ENCODE results near the gene SLC18A2.
"Not testable (repeated sequence)": the region's sequence is repeated elsewhere in the genome, so short reads cannot be mapped to it uniquely, and the experiment has no call there.

SLC18A2 gene

GRCh38 chr10:117224881-117225280, 16.0 kb upstream of the SLC18A2 start:
- no peaks in the 10 kb centered on the region for H3K9me3 ChIP-seq (ENCODE audit: low read depth, low read length)
- no peak overlapping the region for H3K9ac ChIP-seq (ENCODE audit: insufficient read length)
- no peak overlapping the region for H3K27ac ChIP-seq
- DNase-seq (ENCODE audit: low read depth, low spot score), result no peak
- H3K4me3 ChIP-seq, result no peak overlapping the region
- H3K36me3 ChIP-seq (ENCODE audit: insufficient read depth, low read length), result no peaks in the 10 kb centered on the region
- no peak for TF ChIP-seq FOXP2 (optimal IDR thresholded peaks at IDR 0.05; ENCODE audit: control extremely low read depth, extremely low read length, insufficient read depth)
- no peak for TF ChIP-seq EZH2 (IDR thresholded peaks at IDR 0.05)
- no peak for TF ChIP-seq POLR2AphosphoS5 (IDR thresholded peaks at IDR 0.05; ENCODE audit: borderline replicate concordance, low read depth, low read length)

GRCh38 chr10:117226813-117227451, 14.0 kb upstream of the SLC18A2 start:
- Histone ChIP-seq H3K27ac (no peak overlapping the region), H3K9ac (ENCODE audit: insufficient read length) (no peak overlapping the region), H3K36me3 (ENCODE audit: insufficient read depth, low read length) (no peaks in the 10 kb centered on the region), H3K4me3 (no peak overlapping the region), H3K9me3 (ENCODE audit: low read depth, low read length) (no peaks in the 10 kb centered on the region)
- no peak for DNase-seq (ENCODE audit: low read depth, low spot score)
- TF ChIP-seq FOXP2 (optimal IDR thresholded peaks at IDR 0.05; ENCODE audit: control extremely low read depth, extremely low read length, insufficient read depth) (no peak), POLR2AphosphoS5 (IDR thresholded peaks at IDR 0.05; ENCODE audit: borderline replicate concordance, low read depth, low read length) (no peak), EZH2 (IDR thresholded peaks at IDR 0.05) (no peak)

GRCh38 chr10:117228210-117228609, 12.7 kb upstream of the SLC18A2 start:
- no peak overlapping the region for H3K4me3 ChIP-seq
- no peaks in the 10 kb centered on the region for H3K36me3 ChIP-seq (ENCODE audit: insufficient read depth, low read length)
- no peaks in the 10 kb centered on the region for H3K9me3 ChIP-seq (ENCODE audit: low read depth, low read length)
- no peak overlapping the region for H3K9ac ChIP-seq (ENCODE audit: insufficient read length)
- TF ChIP-seq FOXP2 (optimal IDR thresholded peaks at IDR 0.05; ENCODE audit: control extremely low read depth, extremely low read length, insufficient read depth) (no peak), EZH2 (IDR thresholded peaks at IDR 0.05) (no peak), POLR2AphosphoS5 (IDR thresholded peaks at IDR 0.05; ENCODE audit: borderline replicate concordance, low read depth, low read length) (no peak)
- H3K27ac ChIP-seq, result no peak overlapping the region
- DNase-seq (ENCODE audit: low read depth, low spot score), result no peak

GRCh38 chr10:117230107-117230506, 10.8 kb upstream of the SLC18A2 start:
- not testable (repeated sequence) for H3K4me3 ChIP-seq; H3K9ac ChIP-seq (ENCODE audit: insufficient read length); H3K27ac ChIP-seq; H3K36me3 ChIP-seq (ENCODE audit: insufficient read depth, low read length); DNase-seq (ENCODE audit: low read depth, low spot score); H3K9me3 ChIP-seq (ENCODE audit: low read depth, low read length)

- Histone ChIP-seq H3K4me3 (no peak overlapping the region), H3K9ac (ENCODE audit: insufficient read length) (no peak overlapping the region), H3K27ac (no peak overlapping the region), H3K9me3 (ENCODE audit: low read depth, low read length) (no peaks in the 10 kb centered on the region), H3K36me3 (ENCODE audit: insufficient read depth, low read length) (no peaks in the 10 kb centered on the region)
- TF ChIP-seq EZH2 (IDR thresholded peaks at IDR 0.05) (no peak), POLR2AphosphoS5 (IDR thresholded peaks at IDR 0.05; ENCODE audit: borderline replicate concordance, low read depth, low read length) (no peak), FOXP2 (optimal IDR thresholded peaks at IDR 0.05; ENCODE audit: control extremely low read depth, extremely low read length, insufficient read depth) (no peak)
- DNase-seq (ENCODE audit: low read depth, low spot score), result no peak
Observed at GRCh38 chr10:117237401-117237991, 3.4 kb upstream of the SLC18A2 start.

GRCh38 chr10:117239051-117239450, 1.9 kb upstream of the SLC18A2 start:
- DNase-seq (ENCODE audit: low read depth, low spot score), result no peak

GRCh38 chr10:117239721-117240620, 943 bp upstream of the SLC18A2 start:
- H3K9me3 ChIP-seq (ENCODE audit: low read depth, low read length), result no peaks in the 10 kb centered on the region
- H3K27ac ChIP-seq, result no peak overlapping the region
- no peak for TF ChIP-seq FOXP2 (optimal IDR thresholded peaks at IDR 0.05; ENCODE audit: control extremely low read depth, extremely low read length, insufficient read depth)
- no peak for TF ChIP-seq EZH2 (IDR thresholded peaks at IDR 0.05)
- TF ChIP-seq POLR2AphosphoS5 (IDR thresholded peaks at IDR 0.05; ENCODE audit: borderline replicate concordance, low read depth, low read length), result no peak
- H3K36me3 ChIP-seq (ENCODE audit: insufficient read depth, low read length), result no peaks in the 10 kb centered on the region
- H3K4me3 ChIP-seq, result no peak overlapping the region
- no peak for DNase-seq (ENCODE audit: low read depth, low spot score)
- H3K9ac ChIP-seq (ENCODE audit: insufficient read length), result no peak overlapping the region

More at GRCh38 chr10:117239051-117239450, 1.9 kb upstream of the SLC18A2 start:
- no peak overlapping the region for H3K4me3 ChIP-seq
- H3K36me3 ChIP-seq (ENCODE audit: insufficient read depth, low read length), result no peaks in the 10 kb centered on the region
- no peak for TF ChIP-seq POLR2AphosphoS5 (IDR thresholded peaks at IDR 0.05; ENCODE audit: borderline replicate concordance, low read depth, low read length)
- TF ChIP-seq EZH2 (IDR thresholded peaks at IDR 0.05), result no peak
- TF ChIP-seq FOXP2 (optimal IDR thresholded peaks at IDR 0.05; ENCODE audit: control extremely low read depth, extremely low read length, insufficient read depth), result no peak
- no peak overlapping the region for H3K27ac ChIP-seq
- H3K9ac ChIP-seq (ENCODE audit: insufficient read length), result no peak overlapping the region
- H3K9me3 ChIP-seq (ENCODE audit: low read depth, low read length), result no peaks in the 10 kb centered on the region
